WERI-Rb-1 (cell line): Measurements from ENCODE around the gene ARID1B.
A peak's percentile ranks its signal among the peaks of the same experiment; 100 is the strongest.

Source experiments
- DNase-seq: peaks from one replicate; pipeline ENCODE4 v3.0.0-alpha.2; 2020
- H3K27ac ChIP-seq: fragments of 250-450 bp; sonication (Bioruptor Pico); 2 replicates; pipeline ENCODE4 v1.5.1; 2020; ENCODE audit warnings: mild to moderate bottlenecking, moderate library complexity
- H3K27me3 ChIP-seq: fragments of 250-450 bp; sonication (Bioruptor Pico); 2 replicates; pipeline ENCODE4 v1.5.1; 2021; ENCODE audit warnings: mild to moderate bottlenecking, low read depth, moderate library complexity; ENCODE audit not compliant: insufficient read depth, severe bottlenecking
- H3K36me3 ChIP-seq: fragments of 250-450 bp; sonication (Bioruptor Pico); 2 replicates; pipeline ENCODE4 v1.5.1; 2020; ENCODE audit warnings: mild to moderate bottlenecking, moderate library complexity
- H3K4me3 ChIP-seq: 2 replicates; pipeline ENCODE4 v1.5.1; 2011; ENCODE audit warnings: low read depth, mild to moderate bottlenecking, control low read depth, low read length
- H3K9me3 ChIP-seq: fragments of 250-450 bp; sonication (Bioruptor Pico); 2 replicates; pipeline ENCODE4 v1.5.1; 2021; ENCODE audit warnings: mild to moderate bottlenecking, moderate library complexity; ENCODE audit not compliant: severe bottlenecking
- TF ChIP-seq, protein P1 (sequence below): IDR thresholded peaks from 2 replicates; pipeline ENCODE4 v1.5.1; 2011; ENCODE audit warnings: low read depth, mild to moderate bottlenecking, control low read depth, inconsistent platforms, low read length

Gene ARID1B

DNA sequence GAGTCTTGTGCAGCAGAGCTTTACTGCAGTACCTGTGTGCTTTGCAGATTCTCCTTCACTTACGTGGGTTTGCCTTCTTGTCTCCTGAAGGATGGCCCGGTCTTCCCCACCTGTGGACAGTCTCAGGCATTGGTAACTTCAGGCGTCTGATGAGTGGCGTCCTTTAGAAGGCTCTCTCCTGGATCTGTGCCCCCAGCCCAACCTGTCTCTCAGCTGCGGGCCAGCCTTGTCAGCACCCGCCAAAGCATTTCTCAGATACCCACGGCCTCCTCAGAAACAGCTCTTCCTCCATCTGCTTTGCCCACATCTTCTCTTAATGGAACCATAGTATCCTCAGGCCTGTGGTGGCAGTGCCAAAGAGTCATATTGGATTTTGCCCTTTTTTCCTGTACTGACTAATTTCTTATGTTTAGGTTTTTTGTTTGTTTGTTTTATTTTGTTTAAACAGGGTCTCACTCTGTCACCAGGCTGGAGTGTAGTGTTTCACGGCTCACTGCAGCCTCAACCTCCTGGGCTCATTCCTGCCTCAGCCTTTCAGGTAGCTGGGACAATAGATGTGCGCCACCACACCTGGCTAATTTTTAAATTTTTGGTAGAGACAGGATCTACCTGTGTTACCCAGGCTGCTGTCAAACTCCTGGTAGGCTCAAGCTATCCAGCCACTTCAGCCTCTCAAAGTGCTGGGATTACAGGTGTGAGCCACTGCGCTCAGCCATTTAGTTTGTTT is 96.6 kb downstream of the ARID1B start:
- H3K4me3 ChIP-seq: no peak overlapping the region
- no peaks in the 10 kb centered on the region; the same call in 1 of the 2 replicates for H3K36me3 ChIP-seq
- no peaks in the 10 kb centered on the region for H3K27me3 ChIP-seq
- TF ChIP-seq, protein P1, sequence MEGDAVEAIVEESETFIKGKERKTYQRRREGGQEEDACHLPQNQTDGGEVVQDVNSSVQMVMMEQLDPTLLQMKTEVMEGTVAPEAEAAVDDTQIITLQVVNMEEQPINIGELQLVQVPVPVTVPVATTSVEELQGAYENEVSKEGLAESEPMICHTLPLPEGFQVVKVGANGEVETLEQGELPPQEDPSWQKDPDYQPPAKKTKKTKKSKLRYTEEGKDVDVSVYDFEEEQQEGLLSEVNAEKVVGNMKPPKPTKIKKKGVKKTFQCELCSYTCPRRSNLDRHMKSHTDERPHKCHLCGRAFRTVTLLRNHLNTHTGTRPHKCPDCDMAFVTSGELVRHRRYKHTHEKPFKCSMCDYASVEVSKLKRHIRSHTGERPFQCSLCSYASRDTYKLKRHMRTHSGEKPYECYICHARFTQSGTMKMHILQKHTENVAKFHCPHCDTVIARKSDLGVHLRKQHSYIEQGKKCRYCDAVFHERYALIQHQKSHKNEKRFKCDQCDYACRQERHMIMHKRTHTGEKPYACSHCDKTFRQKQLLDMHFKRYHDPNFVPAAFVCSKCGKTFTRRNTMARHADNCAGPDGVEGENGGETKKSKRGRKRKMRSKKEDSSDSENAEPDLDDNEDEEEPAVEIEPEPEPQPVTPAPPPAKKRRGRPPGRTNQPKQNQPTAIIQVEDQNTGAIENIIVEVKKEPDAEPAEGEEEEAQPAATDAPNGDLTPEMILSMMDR: no peak
- no peak overlapping the region for H3K27ac ChIP-seq
- no peaks in the 10 kb centered on the region for H3K9me3 ChIP-seq
- DNase-seq: no peak

DNA sequence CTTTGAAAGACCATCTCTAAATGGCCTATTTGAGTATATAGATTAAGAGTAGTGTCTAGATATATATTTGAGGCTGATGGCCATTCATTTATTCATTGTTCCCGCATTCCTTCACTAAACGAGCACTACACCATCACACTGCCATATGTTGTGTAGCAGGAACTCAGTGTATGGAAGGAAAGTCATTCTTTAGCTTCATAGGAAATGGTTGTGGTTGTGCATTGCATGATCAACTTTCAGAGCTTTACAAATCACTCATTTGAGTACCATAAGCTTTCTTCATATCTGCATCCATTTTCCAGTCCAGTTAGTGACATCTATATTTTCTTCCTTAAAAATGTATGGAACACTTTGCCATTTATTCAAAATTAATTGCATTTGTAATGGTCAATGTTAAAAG is 97.9 kb downstream of the ARID1B start:
- H3K27me3 ChIP-seq: no peaks in the 10 kb centered on the region

DNA sequence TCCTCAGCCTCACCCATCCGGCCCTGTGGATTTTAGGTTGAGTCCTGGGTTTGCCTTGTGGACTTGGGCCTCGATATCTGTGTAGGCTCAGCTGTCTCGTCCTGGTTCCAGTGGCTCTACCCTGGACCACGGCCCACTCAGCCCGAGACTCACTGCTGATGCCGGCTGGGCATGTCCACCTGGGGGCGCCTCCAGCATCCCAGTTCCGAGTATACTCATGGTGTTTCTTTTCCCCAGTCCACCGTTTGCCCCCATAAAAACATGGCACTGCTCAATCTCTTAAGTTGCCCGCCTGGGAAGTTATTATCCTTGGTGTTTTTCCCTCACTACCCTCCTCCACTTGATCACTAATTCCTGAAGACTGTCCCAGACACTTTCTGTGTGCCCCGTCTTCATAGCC is 99.1 kb downstream of the ARID1B start:
- Histone ChIP-seq H3K27ac (no peak overlapping the region), H3K4me3 (no peak overlapping the region), H3K27me3 (no peaks in the 10 kb centered on the region), H3K9me3 (no peaks in the 10 kb centered on the region), H3K36me3 (no peaks in the 10 kb centered on the region; the same call in 1 of the 2 replicates)
- TF ChIP-seq, protein P1: peak; percentile 64
- peak; percentile 32 for DNase-seq

More for the DNA sequence above, 97.9 kb downstream of the ARID1B start:
- no peaks in the 10 kb centered on the region for H3K9me3 ChIP-seq
- TF ChIP-seq, protein P1: no peak
- H3K4me3 ChIP-seq: no peak overlapping the region
- no peak for DNase-seq
- H3K36me3 ChIP-seq: no peaks in the 10 kb centered on the region; the same call in 1 of the 2 replicates
- H3K27ac ChIP-seq: no peak overlapping the region

DNA sequence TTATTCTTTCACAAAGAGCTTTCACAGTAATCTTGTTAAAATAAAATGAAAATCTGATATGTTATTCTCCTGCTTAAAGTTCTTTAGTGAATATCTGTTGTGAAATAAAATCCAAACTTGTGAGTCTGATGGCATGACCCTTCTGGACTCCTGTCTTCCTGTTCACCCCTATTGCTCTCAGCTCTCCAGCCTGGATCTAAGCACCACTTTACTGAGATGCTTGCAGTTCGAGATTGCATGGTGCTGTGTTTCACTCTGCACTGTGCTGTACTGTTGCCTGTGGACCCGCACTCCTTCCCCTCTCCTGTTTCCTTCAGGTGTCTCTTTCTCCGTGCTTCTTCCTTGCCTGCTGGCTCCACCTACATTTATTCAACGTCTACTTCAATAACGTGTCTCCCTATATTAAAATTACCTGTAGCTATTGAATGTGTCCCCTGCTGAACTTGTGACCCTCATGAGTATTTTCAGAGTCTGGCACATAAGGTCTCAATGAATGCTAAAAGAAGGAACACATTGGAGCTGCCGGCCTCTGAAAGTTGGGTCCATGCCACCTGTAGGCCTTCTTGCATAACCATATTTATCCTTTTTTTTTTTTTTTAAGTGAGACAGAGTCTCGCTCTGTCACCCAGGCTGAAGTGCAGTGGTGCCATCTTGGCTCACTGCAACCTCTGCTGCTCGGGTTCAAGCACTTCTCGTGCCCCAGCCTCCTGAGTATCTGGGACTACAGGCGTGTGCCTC is 100.1 kb downstream of the ARID1B start:
- H3K27me3 ChIP-seq: no peaks in the 10 kb centered on the region
- H3K9me3 ChIP-seq: no peaks in the 10 kb centered on the region
- TF ChIP-seq, protein P1: no peak
- no peaks in the 10 kb centered on the region; the same call in 1 of the 2 replicates for H3K36me3 ChIP-seq
- DNase-seq: no peak
- H3K4me3 ChIP-seq: no peak overlapping the region
- no peak overlapping the region for H3K27ac ChIP-seq

DNA sequence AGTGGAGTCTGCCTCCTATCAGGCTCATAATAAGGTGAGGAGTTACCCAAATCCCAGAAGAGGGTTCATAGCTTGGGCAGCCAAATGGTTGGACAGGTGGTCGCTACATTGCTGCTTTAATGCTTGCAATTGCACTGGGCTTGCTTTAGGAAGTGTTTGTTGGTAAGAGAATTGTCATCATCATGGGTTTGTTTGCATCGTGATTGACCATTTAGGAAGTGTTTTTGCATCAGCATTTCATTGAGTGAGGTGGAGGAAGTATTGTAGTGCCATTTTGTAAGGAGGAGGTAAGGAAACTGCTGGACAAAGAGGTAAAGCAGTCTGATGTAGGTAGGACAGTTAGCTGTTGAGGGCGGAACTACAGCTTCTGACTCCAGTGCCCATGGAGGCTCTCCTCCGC is 101.5 kb downstream of the ARID1B start:
- Histone ChIP-seq H3K9me3 (no peaks in the 10 kb centered on the region), H3K36me3 (no peaks in the 10 kb centered on the region; the same call in 1 of the 2 replicates), H3K27ac (no peak overlapping the region), H3K27me3 (no peaks in the 10 kb centered on the region), H3K4me3 (no peak overlapping the region)
- no peak for DNase-seq
- TF ChIP-seq, protein P1: no peak
